LNCaP clone FGC (cell line): ENCODE results near the gene SIAH2.

Source experiments
- DNase-seq: peaks from one replicate; pipeline ENCODE4 v3.0.0-alpha.2; 2011; ENCODE audit warnings: low read depth
- H3K4me3 ChIP-seq: 2 replicates; pipeline ENCODE4 v1.5.1; 2011; ENCODE audit warnings: mild to moderate bottlenecking, low read depth, low read length, control low read depth
- TF ChIP-seq, protein P1 (sequence below): IDR thresholded peaks from 2 replicates; pipeline ENCODE4 v1.5.1; 2012; ENCODE audit warnings: mild to moderate bottlenecking; ENCODE audit not compliant: control insufficient read depth, insufficient read depth; ENCODE audit errors: extremely low read depth

The SIAH2 gene

DNA sequence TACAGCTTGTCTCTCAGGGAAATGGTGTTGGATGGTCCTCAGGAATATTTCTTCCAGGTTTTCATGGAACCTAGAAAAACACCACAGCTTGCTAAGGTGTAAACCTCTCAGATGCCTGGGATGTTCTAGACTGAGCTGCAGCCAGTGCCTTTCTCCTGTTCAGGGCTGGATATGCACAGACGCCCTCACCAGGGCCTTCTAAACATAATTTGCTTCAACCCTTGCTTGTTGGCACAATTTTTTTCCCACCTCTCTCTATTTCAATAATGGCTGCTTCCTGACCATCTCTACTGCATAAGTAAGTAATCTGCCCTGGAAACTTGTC lies 28.2 kb downstream of the SIAH2 start:
- TF ChIP-seq, protein P1, sequence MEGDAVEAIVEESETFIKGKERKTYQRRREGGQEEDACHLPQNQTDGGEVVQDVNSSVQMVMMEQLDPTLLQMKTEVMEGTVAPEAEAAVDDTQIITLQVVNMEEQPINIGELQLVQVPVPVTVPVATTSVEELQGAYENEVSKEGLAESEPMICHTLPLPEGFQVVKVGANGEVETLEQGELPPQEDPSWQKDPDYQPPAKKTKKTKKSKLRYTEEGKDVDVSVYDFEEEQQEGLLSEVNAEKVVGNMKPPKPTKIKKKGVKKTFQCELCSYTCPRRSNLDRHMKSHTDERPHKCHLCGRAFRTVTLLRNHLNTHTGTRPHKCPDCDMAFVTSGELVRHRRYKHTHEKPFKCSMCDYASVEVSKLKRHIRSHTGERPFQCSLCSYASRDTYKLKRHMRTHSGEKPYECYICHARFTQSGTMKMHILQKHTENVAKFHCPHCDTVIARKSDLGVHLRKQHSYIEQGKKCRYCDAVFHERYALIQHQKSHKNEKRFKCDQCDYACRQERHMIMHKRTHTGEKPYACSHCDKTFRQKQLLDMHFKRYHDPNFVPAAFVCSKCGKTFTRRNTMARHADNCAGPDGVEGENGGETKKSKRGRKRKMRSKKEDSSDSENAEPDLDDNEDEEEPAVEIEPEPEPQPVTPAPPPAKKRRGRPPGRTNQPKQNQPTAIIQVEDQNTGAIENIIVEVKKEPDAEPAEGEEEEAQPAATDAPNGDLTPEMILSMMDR = no peak
- no peak for DNase-seq
- no peak overlapping the region for H3K4me3 ChIP-seq

DNA sequence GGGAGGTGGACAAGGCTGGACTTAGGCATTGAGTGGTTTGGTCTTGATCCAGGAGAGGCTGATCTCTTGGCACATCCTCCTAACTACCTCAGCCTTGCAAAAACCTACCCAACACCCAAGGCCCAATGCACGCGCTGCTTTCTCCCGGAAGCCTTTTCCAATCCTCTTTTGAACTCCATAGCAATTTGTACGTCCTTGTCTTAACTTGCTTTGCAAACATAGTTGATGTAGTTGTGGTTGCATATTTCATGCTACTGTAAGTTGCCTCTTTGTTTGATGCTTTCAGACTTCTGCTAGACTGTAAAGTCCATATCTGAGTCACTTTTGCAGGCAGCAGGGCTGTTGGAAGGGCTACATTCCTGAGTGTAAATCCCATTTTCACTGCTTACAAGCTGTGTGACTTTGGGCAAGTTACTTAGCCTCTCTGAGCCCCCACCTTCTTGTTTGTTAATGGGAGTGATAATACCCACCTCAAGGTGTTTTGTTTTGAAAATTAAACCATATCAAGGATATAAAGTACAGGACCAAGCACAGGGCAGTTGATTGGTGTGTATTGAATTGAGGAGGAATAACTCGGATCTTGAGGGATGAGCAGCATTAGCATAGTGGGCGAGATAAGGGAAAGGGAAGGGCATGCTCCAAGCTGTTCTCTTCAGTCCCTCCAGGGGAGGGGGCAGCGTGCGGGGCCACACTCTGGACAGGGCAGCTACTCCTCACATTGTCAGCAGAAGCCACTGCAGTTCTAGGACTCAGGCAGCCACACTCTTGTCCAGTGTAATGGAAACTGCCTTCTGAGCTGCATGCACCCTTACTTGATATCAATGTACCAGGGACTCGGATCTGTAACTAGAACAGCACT lies 28.8 kb downstream of the SIAH2 start:
- TF ChIP-seq, protein P1 = no peak
- no peak overlapping the region for H3K4me3 ChIP-seq
- DNase-seq = no peak

DNA sequence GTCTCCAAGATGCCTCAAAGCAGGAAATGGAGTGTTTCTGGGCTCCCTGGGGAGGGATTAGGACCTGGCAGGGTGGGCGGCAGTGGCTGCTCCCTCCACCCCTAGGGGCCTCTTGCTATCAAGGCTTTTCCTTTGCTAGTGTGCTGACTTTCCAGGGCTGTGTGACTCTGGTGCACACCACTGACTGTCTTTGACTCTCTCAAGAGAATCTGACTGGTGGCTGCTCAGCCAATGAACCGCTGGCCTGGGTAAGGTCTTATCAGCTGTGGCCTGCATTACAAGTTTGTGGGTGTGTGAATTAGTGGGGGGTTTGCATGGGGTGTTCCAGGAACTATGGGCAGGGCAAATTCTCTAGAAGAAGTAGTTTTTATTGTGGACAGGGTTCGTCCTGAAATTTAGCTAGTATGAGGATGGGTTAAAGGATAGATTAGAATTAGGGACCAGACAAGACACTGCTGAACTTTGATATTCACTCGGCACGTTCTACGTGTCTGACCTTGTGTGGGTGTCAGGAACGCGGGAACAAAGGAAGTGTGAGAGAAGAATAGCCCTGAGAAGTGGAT lies 29.5 kb downstream of the SIAH2 start:
- no peak for DNase-seq
- no peak overlapping the region for H3K4me3 ChIP-seq
- TF ChIP-seq, protein P1 = no peak

DNA sequence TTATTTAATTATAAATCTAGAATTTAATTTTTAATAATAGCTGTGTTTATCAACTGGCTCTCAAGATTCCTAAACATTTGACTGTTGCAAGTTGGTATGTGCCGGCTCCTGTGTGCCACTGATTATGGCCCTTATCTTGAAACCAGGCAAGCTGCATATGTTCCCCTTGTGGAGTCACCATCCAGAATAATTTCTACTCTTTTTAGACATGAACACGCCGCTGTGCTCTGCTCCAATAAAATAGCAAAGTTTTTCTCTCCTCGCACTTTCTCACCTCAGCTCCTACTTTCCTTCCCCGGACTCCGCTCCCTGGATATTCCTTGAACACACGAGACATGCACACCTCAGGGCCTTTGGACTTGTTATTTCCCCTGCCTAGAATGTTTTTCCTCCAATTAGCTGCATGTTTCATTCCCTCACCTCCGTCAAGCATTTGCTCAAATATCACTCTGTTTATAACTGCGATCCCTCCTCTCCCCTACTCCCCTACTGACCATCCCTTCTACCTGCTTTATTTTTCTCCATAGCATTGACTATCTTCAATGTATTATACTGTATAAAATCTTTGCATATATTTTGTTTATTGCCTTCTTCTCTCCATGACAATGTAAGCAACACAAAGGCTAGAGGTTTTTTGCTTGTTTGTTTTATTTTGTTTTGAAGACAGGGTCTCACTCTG lies 33.1 kb downstream of the SIAH2 start:
- H3K4me3 ChIP-seq = no peak overlapping the region
- TF ChIP-seq, protein P1 = no peak
- no peak for DNase-seq

DNA sequence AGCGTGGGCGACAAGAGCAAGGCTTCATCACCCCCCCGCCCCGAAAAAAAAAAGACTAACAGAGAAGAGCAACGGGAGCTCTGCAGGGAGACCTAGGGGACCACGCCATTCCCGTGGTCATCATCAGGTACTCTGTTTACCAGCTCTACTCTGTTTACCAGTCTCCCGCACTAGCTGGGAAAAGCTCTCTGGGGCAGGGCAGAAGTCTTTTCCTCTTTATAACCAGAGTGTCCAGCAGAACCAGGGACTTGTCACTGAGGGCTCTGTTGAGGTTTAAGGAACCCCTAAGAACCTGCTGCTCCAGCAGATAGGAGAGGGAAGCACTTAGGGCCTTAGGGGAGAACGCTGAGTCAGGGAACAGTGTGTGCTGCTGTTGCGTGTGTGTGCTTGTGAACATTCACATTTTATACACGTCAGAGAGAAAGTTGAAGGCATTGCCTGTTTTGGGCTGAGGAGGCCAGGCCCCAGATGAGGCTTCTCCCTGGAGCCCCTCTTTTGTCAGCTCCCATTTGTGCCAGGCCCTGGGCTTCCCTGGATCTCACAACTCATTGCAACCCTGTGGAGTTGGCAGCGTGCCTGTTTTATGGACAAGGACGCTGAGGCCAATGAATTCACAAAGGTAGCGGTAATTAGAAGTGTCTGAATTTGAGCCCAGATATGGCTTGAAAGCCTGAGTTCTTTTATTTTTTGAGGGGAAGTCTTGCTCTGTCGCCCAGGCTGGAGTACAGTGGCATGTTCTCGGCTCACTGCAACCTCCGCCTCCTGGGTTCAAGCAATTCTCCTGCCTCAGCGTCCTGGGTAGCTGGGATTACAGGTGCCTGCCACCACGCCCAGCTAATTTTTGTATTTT lies 35.1 kb downstream of the SIAH2 start:
- DNase-seq = no peak
- no peak overlapping the region for H3K4me3 ChIP-seq
- TF ChIP-seq, protein P1 = no peak

DNA sequence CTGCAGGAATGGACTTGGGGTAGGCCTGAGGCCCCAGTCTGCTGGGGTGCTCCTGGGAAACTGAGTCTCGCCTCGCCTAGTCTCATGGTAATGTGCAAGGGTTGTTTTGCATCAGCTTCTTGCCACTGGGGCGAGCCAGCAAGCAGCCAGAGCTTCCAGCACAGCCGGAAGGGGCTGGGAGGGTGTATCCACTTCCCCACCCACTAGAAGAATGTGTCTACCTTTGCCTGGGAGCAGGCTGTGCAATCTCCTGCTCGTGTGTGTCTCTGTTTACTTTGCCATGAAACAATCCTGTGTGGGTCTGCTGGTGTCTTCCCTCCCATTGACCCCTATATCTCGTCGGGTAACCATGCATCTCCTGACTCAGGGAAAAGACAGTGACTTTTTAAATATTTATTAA lies 37.4 kb downstream of the SIAH2 start:
- TF ChIP-seq, protein P1 = no peak
- no peak overlapping the region for H3K4me3 ChIP-seq
- DNase-seq = no peak
